ENCODE measurements around the gene CNTNAP4.

CNTNAP4 gene

DNA sequence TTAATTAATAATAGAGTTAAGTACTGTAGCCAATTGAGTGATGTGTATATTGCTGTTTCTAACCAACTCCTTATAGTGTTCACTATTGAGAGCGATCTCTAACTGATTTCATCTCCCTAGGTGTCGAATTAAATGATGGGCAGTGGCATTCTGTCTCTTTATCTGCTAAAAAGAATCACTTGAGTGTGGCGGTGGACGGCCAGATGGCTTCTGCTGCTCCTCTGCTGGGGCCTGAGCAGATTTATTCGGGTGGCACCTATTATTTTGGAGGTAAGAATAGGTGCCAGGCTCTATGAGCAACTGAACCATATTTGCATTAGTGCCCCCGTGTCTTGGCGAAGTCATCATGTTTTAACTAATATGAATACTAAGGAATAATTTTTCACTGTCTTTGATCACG lies 184.6 kb downstream of the CNTNAP4 start:
- Histone ChIP-seq H3K36me3 (ENCODE audit: insufficient read depth, low read length) (no peaks in the 10 kb centered on the region), H3K4me1 (ENCODE audit: insufficient read depth, low read length) (no peaks in the 10 kb centered on the region), H3K9me3 (ENCODE audit: control insufficient read depth, insufficient read depth, low read length) (no peaks in the 10 kb centered on the region), H3K9ac (ENCODE audit: low read depth, low read length) (no peak overlapping the region)

DNA sequence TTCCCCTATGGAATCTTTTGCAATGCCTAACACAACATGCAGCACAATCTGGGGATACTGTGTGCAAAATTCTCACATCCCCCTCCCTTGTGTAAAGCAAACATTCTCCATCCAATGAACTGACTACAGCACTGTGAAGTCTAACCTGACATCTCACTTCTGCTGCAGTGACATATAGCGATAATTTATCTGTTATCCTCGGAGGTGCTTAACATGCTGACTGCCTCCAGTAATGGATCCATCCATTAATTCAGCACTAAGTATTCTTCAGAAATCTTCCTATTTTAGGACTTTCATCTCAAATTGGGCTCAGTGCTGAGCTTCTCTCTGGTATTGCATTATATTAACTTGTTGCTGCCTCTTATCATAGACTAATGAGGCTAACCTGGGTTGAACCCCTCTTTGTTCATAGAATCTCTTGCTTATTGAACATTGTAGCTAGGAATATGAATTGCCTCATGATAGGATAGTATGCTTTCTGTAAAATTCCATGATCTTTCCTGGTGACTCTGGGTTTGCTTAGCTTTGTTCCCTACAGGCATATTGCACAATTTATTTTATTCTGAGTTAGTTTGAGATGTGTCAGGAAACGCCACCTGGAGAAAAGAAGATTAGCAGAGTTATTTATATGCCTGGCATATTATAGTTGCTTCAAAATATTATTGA lies 187.9 kb downstream of the CNTNAP4 start:
- H3K9me3 ChIP-seq (ENCODE audit: control insufficient read depth, insufficient read depth, low read length), result no peaks in the 10 kb centered on the region
- H3K4me1 ChIP-seq (ENCODE audit: insufficient read depth, low read length), result no peaks in the 10 kb centered on the region
- H3K36me3 ChIP-seq (ENCODE audit: insufficient read depth, low read length), result no peaks in the 10 kb centered on the region
- H3K9ac ChIP-seq (ENCODE audit: low read depth, low read length), result no peak overlapping the region

DNA sequence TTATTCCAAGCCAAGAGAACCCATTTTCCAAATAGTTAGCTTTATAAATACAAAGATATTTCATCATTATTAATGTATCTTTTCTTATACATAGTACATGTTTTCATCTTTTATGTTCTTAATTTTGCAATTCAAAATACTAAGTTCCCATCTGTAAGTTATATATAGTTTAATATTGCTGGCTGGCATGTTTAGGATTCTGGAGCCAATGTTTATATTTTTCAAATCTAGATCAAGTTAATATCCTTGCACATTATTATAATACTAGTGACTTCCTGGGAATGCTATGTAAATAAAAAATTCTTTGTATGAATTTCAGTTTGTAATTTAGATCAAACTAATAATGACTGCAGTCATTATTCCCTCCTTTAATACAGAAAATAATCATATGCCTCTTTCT lies 189.7 kb downstream of the CNTNAP4 start:
- H3K9me3 ChIP-seq (ENCODE audit: control insufficient read depth, insufficient read depth, low read length), result no peaks in the 10 kb centered on the region
- no peaks in the 10 kb centered on the region for H3K36me3 ChIP-seq (ENCODE audit: insufficient read depth, low read length)
- H3K9ac ChIP-seq (ENCODE audit: low read depth, low read length), result no peak overlapping the region
- no peaks in the 10 kb centered on the region for H3K4me1 ChIP-seq (ENCODE audit: insufficient read depth, low read length)

DNA sequence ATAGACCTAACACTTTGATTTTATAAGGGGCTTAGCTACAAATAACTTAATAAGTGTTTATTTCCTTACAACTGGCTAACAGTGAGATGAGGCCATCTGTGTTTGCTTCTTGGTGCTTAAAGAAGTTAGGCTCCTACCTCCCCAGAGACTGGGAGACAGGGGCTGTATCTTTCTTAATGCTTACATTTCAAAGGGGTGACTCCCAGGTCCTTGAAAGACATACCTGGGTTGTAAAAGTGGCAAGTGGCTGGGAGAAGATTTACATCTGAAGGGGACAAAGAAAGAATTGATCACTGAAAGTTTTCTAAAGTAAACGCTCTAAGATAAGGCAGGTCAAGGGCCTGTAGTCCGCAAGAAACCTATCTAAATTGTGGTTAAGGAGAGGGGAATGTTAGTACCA lies 196.8 kb downstream of the CNTNAP4 start:
- H3K36me3 ChIP-seq (ENCODE audit: insufficient read depth, low read length), result no peaks in the 10 kb centered on the region
- H3K4me1 ChIP-seq (ENCODE audit: insufficient read depth, low read length), result no peaks in the 10 kb centered on the region
- no peak overlapping the region for H3K9ac ChIP-seq (ENCODE audit: low read depth, low read length)
- H3K9me3 ChIP-seq (ENCODE audit: control insufficient read depth, insufficient read depth, low read length), result no peaks in the 10 kb centered on the region

DNA sequence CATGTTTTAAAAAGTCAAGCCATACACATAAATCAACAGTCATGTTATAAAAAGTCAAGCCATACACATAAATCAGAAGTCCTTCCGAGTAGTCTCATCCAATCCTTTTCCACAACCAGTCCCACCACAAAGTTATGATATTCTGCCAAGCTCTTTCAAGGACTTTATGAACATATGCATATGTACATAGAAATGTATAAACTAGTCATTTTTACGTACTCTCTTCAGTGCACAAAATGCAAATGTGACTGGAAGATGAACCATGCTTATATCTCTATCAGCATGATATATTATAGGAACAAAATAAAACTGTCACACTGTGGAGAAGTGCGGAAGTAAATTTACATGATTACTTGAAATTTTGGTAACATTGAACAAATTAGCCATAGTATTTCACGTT lies 200.9 kb downstream of the CNTNAP4 start:
- H3K36me3 ChIP-seq (ENCODE audit: insufficient read depth, low read length), result no peaks in the 10 kb centered on the region
- H3K4me1 ChIP-seq (ENCODE audit: insufficient read depth, low read length), result no peaks in the 10 kb centered on the region
- H3K9me3 ChIP-seq (ENCODE audit: control insufficient read depth, insufficient read depth, low read length), result no peaks in the 10 kb centered on the region
- no peak overlapping the region for H3K9ac ChIP-seq (ENCODE audit: low read depth, low read length)

DNA sequence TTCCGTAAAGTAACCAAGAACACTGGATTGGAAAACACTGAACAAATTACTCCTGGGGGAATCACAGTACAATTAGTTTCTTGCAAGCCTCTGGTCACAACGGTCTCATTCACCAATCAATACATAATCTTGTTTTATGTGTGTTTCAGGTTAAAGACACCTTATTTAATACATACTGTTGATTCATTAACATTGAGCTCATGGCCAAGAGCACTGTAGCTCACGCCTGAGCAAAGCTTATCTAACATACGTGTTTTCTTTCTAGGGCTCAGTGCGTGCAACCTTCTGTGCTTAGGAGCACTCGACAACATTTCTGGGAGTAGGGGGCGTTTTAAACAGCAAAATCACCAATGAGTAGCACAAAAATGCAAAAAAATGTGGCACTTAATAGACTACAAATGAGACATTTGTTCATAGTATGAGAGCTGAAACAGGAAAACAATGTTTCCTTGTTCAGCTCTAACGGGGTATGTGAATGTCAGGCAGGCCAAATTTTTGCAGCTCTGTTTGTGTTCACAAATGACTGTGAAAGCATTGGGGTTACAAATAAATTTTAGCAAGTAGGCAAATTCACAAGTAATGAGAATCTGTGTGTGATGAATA lies 206.2 kb downstream of the CNTNAP4 start:
- H3K9ac ChIP-seq (ENCODE audit: low read depth, low read length), result no peak overlapping the region
- H3K4me1 ChIP-seq (ENCODE audit: insufficient read depth, low read length), result no peaks in the 10 kb centered on the region
- H3K36me3 ChIP-seq (ENCODE audit: insufficient read depth, low read length), result no peaks in the 10 kb centered on the region

DNA sequence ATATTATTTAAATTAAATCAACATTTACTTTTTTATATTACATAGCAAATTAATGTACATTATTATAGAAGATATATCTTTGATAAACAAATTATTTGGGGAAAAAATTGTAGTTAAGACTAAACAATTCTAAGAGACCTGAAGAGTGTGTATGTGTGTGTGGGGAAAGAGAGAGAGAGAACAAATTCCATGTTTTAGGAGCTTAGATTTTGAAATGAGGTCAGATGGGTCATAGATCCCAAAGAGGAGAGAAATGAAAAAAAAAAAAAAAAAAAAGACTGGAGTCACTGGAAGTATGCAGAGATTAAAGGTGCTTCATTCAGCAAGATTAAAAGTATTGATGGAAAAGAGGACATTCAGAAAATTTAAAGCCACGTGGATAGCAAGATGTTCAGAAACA lies 206.8 kb downstream of the CNTNAP4 start:
- no peak overlapping the region for H3K9ac ChIP-seq (ENCODE audit: low read depth, low read length)
- H3K36me3 ChIP-seq (ENCODE audit: insufficient read depth, low read length), result no peaks in the 10 kb centered on the region
- no peaks in the 10 kb centered on the region for H3K9me3 ChIP-seq (ENCODE audit: control insufficient read depth, insufficient read depth, low read length)
- H3K4me1 ChIP-seq (ENCODE audit: insufficient read depth, low read length), result no peaks in the 10 kb centered on the region

More for the DNA sequence above, 206.2 kb downstream of the CNTNAP4 start:
- H3K9me3 ChIP-seq (ENCODE audit: control insufficient read depth, insufficient read depth, low read length), result no peaks in the 10 kb centered on the region

DNA sequence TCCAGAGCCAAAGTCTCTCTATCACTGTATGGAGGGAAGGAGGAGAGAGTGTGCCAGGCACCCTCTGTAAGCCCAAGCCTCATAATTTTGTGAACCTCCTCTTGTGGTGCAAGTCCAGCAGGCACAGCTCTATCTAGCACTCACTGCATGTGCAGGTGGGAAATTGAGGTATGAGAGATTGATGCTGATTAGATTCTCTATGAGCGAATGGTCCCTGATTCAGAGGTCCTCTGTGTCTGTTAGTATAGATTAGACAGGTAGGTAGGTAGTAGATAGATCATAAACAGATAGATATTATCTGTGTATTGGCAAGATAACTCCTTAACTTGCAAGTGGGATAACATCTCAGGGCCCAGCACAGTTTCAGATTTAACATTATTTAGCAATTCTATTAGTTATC lies 209.5 kb downstream of the CNTNAP4 start:
- H3K36me3 ChIP-seq (ENCODE audit: insufficient read depth, low read length), result no peaks in the 10 kb centered on the region
- H3K9me3 ChIP-seq (ENCODE audit: control insufficient read depth, insufficient read depth, low read length), result no peaks in the 10 kb centered on the region
- no peaks in the 10 kb centered on the region for H3K4me1 ChIP-seq (ENCODE audit: insufficient read depth, low read length)
- no peak overlapping the region for H3K9ac ChIP-seq (ENCODE audit: low read depth, low read length)

DNA sequence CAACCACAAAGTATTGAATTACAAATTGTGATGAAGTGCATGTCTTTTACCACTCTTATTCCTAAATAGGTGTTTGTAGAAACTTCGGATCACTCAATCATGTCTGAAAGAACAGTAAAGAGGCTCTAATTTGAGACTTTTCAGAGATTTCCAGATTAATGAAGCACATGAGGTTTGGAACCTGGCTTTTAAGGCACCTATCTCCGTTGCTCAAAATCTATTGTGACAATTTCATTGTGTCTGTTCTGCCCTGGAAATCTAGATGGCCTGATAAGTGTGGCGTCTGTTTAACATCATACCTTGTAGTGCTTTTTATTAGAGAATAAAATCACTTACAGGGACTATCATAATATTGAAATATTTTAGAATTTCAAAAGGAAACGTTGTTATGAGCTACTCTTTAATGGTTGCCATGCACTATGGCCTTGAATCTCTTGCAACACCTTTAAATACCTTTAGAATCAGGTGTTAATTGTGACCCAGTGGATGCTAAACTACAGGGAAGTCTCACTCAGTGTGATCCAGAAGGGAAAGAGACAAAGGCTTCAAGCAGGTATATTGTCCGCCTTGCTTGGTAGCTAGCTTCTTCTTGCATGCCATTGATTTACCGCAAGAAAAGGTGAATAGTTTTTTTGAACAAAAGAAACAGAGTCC lies 210.3 kb downstream of the CNTNAP4 start:
- Histone ChIP-seq H3K9ac (ENCODE audit: low read depth, low read length) (no peak overlapping the region), H3K4me1 (ENCODE audit: insufficient read depth, low read length) (no peaks in the 10 kb centered on the region), H3K36me3 (ENCODE audit: insufficient read depth, low read length) (no peaks in the 10 kb centered on the region), H3K9me3 (ENCODE audit: control insufficient read depth, insufficient read depth, low read length) (no peaks in the 10 kb centered on the region)

DNA sequence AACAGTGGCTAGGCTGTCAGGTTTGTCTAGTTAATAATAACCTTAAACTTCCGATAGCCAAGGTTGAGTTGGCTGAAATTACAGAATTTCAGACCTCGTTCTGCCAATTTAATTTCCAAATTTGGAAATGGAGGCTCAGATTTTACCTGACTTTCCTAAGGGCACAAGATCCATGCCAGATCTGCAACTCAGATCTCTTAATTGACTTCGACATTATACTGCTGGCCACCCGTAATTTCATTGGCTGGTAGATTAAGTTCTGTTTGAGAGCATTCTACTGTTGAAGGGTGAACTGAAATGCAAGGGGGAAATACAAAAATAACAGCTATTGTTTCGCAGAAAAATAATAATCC lies 210.8 kb downstream of the CNTNAP4 start:
- Histone ChIP-seq H3K9me3 (ENCODE audit: control insufficient read depth, insufficient read depth, low read length) (no peaks in the 10 kb centered on the region), H3K4me1 (ENCODE audit: insufficient read depth, low read length) (no peaks in the 10 kb centered on the region), H3K36me3 (ENCODE audit: insufficient read depth, low read length) (no peaks in the 10 kb centered on the region), H3K9ac (ENCODE audit: low read depth, low read length) (no peak overlapping the region)

DNA sequence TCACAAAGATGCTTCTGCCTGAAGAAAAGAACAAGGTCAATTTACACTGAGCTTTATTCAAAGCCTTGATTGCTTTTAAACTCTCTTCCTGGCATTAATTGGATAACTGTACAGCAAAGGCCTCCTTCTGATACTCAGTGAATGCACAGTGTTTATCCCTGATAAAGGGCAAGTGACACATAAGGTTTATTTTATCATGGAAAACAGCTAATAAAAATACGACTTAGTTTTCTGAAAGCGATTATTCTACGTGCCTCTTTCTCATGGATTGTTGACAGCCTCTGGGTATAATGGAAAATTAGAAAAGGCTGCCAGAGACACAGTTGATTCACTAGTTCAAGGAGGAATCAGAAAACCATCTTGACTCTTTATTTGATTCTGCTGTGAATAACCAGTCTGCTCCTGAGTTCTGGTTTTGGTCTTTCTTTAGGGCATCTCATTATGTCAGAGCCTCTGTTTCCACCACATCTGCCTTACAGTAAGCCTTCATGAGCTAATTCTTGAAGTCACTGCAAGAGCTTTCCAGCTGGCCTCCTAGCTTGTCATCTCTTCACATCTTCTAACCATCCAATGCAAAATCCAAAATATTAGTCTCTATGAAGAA lies 212.9 kb downstream of the CNTNAP4 start:
- Histone ChIP-seq H3K36me3 (ENCODE audit: insufficient read depth, low read length) (no peaks in the 10 kb centered on the region), H3K9ac (ENCODE audit: low read depth, low read length) (no peak overlapping the region), H3K4me1 (ENCODE audit: insufficient read depth, low read length) (no peaks in the 10 kb centered on the region), H3K9me3 (ENCODE audit: control insufficient read depth, insufficient read depth, low read length) (no peaks in the 10 kb centered on the region)

DNA sequence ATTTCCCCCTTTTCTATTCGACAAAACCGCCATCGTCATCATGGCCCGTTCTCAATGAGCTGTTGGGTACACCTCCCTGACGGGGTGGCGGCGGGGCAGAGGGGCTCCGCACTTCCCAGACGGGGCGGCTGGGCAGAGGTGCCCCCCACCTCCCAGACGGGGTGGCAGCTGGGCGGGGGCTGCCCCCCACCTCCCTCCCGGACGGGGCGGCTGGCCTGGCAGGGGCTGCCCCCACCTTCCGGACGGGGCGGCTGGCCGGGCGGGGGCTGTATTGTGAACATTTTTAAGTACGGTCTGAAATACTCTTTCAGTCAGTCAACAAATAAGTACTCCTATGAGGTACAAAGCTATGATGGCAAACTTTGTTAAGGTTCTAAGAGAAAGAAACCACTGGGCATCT lies 222.8 kb downstream of the CNTNAP4 start:
- Histone ChIP-seq H3K9me3 (ENCODE audit: control insufficient read depth, insufficient read depth, low read length) (no peaks in the 10 kb centered on the region), H3K9ac (ENCODE audit: low read depth, low read length) (no peak overlapping the region), H3K4me1 (ENCODE audit: insufficient read depth, low read length) (no peaks in the 10 kb centered on the region), H3K36me3 (ENCODE audit: insufficient read depth, low read length) (no peaks in the 10 kb centered on the region)

DNA sequence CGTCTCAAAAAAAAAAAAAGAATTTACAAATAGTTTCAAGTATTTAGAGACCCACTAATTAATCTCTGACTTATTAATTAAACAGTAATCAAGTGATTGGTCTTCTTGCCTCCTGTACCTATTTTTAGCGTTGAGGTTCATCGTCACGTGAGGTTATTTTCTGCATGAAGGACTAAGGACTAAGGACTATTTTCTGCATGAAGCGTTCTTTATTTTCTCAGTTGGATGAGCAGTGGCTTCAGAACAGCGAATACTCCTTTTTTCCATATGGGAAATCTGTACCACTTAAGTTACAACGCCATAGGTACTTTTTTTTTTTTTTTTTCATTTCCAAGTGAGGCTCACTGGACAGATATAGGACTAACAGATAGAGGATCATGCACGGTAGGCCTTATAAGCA lies 224.9 kb downstream of the CNTNAP4 start:
- no peaks in the 10 kb centered on the region for H3K4me1 ChIP-seq (ENCODE audit: insufficient read depth, low read length)
- H3K9ac ChIP-seq (ENCODE audit: low read depth, low read length), result no peak overlapping the region
- no peaks in the 10 kb centered on the region for H3K36me3 ChIP-seq (ENCODE audit: insufficient read depth, low read length)
- no peaks in the 10 kb centered on the region for H3K9me3 ChIP-seq (ENCODE audit: control insufficient read depth, insufficient read depth, low read length)

DNA sequence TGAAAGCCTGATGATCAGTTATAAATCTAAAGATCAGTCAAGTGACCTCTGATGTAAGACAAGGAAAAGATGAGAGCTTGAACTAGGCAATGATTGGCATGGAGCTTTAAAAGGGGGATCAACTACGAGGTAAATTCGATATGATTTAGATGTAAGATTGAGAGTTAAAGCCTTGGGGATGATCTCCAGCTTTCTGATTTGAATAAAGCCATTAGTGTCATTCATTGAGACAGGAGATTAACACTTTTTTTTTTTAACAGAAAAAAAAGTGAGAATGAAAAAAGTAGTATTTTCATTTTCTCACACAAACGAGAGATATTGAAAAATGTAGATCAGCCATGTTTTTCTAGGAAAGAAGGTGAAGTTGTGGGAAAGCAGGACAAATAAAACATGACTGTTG lies 225.4 kb downstream of the CNTNAP4 start:
- Histone ChIP-seq H3K9ac (ENCODE audit: low read depth, low read length) (no peak overlapping the region), H3K36me3 (ENCODE audit: insufficient read depth, low read length) (no peaks in the 10 kb centered on the region), H3K9me3 (ENCODE audit: control insufficient read depth, insufficient read depth, low read length) (no peaks in the 10 kb centered on the region), H3K4me1 (ENCODE audit: insufficient read depth, low read length) (no peaks in the 10 kb centered on the region)

DNA sequence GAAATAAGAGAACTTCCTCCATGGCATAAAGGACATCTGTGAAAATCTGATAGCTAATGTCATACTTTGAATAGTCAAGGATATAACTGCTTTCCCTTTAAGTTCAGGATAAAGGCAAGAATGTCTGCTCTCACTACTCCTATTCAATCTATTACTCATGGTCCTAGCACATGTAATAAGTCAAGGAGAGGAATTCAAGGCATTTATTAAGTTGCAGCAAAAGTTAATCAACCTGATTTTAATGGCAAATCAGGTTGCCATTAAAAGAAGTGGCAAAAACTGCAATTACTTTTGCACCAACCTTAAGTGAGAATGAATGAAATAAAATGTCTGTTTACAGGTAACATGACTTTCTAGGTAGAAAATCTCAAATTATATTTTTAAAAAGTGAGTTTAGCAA lies 225.9 kb downstream of the CNTNAP4 start:
- no peaks in the 10 kb centered on the region for H3K9me3 ChIP-seq (ENCODE audit: control insufficient read depth, insufficient read depth, low read length)
- no peaks in the 10 kb centered on the region for H3K36me3 ChIP-seq (ENCODE audit: insufficient read depth, low read length)
- H3K9ac ChIP-seq (ENCODE audit: low read depth, low read length), result no peak overlapping the region
- no peaks in the 10 kb centered on the region for H3K4me1 ChIP-seq (ENCODE audit: insufficient read depth, low read length)

All from ES-I3 (cell line).